ENCODE measurements around the gene MPND.
A peak's percentile ranks its signal among the peaks of the same experiment; 100 is the strongest.

Gene MPND, protein sequence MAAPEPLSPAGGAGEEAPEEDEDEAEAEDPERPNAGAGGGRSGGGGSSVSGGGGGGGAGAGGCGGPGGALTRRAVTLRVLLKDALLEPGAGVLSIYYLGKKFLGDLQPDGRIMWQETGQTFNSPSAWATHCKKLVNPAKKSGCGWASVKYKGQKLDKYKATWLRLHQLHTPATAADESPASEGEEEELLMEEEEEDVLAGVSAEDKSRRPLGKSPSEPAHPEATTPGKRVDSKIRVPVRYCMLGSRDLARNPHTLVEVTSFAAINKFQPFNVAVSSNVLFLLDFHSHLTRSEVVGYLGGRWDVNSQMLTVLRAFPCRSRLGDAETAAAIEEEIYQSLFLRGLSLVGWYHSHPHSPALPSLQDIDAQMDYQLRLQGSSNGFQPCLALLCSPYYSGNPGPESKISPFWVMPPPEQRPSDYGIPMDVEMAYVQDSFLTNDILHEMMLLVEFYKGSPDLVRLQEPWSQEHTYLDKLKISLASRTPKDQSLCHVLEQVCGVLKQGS

DNA sequence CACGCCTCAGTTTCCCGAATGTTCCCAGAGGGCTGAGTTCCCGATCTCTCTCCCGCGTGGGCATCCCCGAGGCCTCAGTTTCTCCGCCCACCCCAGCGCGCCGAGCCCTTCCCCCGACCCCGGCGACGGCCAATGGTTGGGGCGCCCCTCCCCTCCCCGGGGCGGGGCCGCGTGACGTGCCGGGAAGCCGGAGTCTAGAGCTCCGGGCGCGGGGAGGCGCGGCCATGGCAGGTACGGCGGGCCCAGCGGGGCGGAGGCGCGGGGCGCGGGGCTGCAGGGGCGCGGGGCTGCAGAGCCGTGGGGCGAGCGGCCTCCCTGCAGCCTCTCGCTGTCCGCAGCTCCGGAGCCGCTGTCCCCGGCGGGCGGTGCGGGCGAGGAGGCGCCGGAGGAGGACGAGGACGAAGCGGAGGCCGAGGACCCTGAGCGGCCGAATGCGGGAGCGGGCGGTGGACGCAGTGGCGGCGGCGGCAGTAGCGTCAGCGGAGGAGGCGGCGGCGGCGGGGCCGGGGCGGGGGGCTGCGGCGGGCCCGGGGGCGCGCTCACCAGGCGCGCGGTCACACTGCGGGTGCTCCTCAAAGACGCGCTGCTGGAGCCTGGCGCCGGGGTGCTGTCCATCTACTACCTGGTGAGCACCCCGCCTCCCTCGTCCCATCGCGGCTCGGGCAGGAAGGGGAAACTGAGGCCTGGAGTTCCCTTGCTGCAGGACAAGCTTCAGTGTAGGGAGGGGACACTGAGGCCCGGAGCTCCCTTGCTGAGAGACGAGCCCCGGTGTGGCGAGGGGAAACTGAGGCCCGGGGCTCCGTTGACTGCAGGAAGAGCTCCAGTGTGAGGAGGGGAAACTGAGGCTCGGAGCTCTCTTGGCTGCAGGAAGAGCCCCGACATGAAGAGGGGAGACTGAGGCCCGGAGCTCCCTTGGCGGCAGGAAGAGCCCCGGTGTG is at the start of gene MPND:
TSS of gene MPND (plus strand) at position 193 of the 938 bp plus-strand sequence. CDS start at position 225, 32 bp downstream.
- DNase-seq, result peak; percentile 12

DNA sequence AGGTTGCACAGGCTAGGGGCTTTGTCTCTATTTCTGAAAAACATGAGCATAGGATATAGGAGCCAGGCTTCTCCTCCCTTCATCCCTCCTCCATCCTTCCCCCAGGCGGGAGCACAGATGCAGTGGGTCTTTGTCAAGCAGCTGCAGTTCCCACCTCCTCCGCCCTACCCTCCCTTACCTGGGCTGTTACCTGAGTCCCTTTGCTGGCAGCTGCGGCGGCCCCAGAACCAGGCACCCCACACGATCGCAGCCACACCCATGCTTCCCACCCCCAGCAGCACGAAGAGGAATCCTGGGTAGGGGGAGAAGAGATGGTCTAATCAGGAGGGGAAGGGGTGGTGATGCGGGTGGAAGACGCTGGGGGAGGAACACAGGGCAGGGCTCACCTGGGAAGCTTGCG is 49.0 kb upstream of the MPND start:
- no peak for DNase-seq

DNA sequence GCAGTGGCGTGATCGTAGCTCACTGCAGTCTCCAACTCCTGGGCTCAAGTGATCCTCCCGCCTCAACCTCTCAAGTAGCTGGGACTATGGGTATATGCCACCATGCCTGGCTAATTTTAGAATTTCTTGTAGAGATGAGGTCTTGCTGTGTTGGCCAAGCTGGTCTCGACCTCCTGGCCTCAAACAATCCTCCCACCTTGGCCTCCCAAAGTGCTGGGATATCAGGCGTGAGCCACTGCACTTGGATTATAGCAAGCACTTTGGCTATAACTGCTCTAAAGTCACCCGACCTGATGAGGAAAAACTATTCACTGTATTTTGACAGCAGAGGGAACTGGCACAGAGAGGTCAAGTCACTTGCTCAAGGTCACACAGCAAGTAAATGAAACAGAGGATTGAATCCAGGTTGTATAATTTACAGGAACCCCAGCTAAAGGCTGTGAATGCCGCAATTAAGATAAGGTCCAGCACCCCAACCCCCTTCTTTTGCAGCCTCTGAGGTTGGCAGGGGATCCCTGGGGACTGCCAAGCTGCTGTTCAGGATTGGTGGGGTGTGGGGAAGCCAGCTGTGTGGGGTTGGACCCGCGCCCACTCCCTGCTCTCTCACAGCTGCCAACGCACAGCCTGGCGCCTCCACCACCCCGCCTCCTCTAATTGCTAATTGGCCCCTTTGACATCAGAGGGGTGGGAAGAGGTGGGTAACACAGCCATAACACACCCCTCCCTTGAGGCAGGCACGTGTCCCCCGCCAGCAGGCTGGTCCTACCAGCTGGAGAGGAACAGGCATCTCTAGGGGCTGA is 47.2 kb upstream of the MPND start:
- peak; percentile 89 for DNase-seq

DNA sequence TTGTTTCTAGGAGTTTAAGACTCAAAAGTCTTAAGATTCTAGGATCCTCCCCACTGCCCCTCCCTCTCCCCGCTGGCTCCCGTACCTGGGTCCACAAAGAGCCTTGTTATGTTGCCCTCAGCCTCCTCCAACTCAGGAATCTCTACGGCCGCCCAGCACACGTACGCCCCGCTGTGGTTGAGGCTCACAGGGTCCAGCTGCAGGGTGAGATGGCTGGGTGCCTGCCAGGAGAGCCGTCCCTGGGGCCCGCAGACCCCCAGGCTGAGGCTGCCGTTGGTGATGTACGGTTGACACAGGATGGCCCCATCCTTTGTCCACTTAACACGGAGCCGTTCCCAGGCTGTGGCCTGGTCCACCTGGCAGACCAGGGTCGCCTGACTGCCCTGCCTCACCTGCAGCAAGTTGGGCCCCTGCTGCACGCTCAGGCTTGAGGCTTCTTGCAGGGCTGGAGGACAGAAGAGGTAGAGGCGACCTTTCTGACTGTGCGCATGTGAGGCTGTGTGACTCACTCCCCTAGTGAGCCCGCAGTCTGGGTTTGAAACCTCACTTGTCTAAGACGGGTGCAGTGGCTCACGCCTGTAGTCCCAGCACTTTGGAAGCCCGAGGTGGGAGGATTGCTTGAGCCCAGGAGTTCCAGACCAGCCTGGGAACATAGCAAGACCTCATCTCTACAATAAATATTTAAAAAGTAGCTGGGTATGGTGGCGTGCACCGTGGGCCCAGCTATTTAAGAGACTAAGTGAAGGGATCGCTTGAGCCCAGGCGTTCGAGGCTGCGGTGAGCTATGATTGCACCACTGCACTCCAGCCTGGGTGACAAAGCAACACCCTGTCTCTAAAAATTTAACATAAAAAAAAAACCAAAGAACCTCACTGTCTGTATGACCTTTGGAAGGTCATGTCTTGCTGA is 45.2 kb upstream of the MPND start:
- no peak for DNase-seq

DNA sequence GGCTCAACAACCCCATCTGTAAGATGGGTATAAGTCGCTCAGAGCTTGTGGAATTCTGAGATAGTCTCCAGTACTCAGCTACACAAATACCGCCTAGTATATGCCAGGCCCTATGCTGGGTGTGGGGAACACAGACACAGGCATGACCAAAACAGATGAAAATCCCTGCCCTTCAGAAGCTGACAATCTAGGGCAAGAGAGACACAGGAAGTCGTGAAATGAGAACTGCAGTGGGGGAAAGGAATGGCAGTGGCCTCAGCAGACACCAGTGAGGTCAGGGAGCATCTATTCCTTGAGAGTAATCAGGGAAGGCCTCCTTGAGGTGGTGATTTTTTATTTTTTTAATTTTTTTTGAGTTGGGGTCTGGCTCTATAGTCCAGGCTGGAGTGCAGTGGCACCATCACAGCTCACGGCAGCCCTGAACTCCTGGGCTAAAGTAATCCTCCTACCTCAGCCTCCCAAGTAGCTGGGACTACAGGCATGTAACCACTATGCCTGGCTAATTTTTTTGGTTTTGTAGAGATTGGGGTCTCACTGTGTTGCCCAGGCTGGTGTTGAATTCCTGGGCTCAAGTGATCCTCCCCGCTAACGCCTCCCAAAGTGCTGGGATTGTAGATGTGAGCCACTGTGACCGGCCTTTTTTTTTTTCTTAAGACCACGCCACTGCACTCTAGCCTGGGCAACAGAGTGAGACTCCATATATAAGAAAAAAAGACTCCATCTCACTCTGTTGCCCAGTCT is 44.4 kb upstream of the MPND start:
- no peak for DNase-seq

DNA sequence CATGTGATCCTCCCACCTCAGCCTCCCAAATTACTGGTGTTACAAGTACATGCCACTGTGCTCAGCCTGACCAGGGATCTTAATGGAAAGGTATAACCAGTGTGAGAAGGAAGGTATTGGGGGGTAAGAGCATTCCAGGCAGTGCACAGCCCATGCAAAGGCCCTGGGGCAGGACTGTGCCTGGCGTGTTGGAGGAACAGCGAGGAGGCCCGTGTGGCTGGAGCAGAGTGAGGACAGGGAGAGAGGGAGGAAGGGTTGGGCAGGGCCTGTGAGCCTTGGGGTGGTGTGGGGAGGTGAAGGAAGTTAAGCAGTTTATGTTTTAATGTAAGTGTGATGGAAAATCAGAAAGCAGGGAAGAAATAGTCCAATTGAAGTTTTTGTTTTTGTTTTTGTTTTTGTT is 42.8 kb upstream of the MPND start:
- DNase-seq, result no peak

DNA sequence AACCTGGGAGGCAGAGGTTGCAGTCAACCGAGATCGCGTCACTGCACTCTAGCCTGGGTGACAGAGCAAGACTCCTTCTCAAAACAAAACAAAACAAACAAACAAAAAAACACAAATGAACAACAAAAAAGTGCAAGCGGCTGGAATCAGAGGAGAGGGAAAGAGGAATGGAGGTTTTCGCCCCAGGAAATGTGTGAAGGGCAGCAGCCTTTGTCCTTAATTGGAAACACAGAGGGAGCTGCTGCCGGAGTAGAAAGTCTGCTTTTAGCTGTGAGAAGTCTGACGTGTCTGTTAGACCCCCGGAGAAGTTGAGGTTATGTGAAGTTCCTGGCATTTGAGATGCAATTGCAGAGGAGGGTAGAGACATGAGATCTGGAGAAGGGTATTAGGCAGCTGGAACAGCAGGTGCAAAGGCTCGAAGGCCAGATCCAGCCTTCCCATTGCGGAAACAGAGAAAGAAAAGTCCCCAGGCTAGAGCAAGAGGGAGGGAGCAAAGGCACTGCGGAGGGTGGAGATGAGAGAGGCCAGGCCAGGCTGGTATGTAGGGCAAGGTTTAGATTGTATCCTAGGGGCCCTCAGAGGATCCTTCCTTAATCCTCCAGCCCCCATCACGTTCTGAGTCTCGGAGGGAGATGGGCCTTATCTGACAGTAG is 41.6 kb upstream of the MPND start:
- DNase-seq, result no peak

DNA sequence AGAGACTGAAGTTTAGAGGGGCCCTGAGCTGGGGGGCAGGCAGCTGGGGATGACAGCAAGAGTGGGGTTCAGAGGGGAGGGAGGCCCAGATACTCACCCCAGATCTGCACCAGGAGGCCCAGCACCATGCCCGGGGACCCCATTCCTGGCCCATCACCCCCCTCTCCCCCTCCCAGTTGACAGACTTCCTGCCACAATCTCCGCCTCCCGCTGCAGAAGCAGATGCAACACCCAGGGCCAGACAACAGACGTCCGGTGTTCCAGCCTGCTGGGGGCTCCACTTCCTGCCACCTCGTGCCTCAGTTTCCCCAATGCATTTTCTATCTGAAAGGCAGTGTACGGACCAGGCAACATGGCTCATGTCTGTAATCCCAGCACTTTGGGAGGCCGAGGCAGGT is 41.1 kb upstream of the MPND start, which contains the start of gene TMIGD2:
TSS of gene TMIGD2 (minus strand) at position 147 of the 398 bp plus-strand sequence. CDS start at position 143, 4 bp downstream.
- no peak for DNase-seq

DNA sequence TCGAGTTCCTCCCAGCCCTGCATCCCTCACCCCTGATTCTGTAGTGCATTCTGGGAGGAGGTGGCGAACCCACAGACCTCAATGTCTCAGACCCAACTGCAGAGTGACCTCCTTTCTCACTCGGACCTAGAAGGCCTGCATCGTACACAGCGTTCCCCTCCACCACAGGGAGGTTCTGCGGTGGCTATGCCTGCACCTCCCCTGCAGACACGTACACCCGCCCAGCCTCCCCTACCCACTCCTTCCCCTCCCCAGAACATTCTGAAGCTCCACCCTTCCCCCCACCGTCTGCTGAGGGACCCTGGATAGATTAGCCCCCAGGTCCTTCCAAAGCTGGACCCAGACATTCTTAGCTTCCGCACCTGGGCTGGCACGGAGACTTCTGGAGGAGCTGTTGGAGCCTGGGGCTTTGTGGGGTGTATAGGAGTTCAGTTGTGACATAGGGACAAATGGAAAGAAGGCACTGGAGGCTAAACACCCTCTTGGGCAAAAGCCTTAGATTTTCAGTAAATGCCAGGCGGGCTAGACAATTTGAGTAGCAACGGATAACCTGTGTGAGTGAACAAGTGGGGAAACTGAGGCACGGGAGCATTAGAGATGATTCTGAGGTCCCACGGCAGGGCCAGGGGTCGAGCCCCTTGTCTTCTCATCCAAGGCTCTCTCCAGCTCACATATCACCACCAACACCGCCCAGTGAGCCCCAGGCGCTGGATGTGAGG is 39.4 kb upstream of the MPND start:
- DNase-seq, result no peak

DNA sequence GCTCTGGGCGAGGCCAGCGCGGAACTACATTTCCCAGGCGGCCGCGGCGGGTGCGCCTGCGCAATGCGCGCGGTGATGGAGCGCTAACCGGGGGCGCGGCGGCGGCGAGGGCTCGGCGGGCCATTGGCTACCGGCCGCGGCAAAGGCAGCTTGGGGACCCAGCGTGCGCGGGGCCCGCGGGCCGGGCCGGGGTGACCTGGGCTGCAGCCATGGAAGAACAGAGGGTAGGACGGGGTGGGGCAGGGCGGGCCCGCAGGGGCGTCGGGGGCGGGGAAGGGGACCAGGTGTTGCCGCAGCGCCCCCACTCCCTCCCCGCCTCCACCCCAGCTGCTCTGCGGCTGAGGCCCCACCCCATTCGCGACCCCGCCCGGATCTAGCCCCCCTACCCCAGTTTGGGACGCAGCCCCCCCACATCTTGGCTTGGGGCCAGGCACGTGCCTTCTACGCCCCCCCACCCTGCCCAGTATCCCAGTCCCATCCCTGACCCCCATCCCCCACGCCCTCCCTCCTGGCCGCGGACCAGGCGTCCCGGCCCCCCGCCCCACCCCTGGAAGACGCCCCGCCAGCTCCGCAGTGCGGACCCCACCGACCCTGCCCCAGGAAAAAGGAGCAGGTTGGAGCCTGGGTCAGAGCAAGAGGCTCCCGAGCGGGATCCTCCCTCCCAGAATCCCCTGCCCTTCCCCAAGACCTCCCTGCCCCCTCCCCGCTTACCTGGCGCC is 38.7 kb upstream of the MPND start, which contains the start of gene FSD1:
TSS of gene FSD1 (plus strand) at position 61 of the 719 bp plus-strand sequence. CDS start at position 210, 149 bp downstream.
- no peak for DNase-seq

DNA sequence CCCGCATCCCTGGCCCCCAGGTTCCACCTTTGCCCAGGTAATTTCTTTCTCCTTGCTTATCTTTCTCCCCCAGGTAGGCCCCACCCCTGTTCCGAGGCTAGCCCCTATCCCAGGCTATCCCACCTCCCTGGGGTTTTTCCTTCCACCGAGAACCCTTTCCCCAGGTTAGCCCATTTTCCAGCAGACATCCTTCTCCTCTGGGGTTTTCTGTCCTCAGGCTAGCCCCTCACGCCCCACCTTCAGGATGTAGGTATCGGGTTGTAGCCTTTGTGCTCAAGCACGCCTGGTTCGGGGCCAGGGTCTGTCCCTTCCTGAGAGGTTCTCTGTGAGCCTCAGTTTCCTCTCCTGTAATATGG is 38.1 kb upstream of the MPND start:
- no peak for DNase-seq

DNA sequence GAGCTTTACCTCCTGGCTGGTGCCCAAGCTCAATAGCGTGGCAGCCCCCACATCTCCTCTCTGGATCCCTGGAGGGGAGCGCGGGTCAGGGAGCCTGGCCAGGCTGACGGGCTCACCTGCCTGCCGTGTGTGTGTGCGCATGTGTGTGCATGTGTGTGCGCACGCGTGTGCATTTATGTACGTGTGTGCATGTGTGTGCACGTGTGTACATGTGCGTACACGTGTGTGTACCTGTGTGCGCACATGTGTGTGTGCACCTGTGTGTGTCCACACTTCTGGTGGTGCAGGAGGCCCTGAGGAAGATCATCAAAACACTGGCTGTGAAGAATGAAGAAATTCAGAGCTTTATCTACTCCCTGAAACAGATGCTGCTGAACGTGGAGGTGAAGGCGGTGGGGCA is 37.7 kb upstream of the MPND start:
- no peak for DNase-seq

DNA sequence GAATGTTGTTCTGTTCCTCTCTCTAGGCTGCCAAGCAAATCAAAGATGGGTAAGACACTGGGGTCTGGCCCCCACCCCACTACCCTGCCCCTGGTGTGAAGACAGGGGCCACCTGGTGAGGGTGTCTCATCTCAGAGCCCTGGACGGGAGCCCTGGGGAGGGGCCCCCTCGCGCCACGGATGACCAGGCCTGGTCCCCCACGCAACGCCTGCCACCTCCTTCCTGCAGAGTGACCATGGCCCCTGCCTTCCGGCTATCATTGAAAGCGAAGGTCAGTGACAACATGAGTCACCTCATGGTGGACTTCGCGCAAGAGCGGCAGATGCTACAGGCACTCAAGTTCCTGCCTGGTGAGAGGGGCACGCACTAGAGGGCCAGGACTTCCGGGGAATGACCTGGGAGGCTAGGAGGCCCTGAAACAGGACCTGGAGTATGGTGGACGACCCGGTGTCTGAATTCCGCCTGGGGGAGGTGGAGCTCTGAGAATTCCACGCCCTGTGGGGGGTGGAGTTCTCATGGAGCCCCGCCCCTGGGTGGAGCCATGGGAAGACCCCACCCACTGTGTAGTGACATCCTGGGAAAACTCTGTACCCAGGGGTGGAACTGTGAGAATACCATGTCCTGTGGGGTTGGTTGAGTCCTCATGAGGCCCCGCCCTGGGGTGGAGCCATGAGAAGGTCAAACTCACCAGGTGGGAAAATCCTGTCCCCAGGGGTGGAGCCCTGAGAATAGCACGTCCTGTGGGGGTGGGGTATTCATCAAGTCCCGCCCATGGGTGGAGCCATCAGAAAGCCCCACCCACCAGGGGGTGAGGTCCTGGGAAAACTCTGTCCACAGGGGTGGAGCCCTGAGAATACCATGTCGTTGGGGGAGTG is 32.9 kb upstream of the MPND start:
- DNase-seq, result no peak

DNA sequence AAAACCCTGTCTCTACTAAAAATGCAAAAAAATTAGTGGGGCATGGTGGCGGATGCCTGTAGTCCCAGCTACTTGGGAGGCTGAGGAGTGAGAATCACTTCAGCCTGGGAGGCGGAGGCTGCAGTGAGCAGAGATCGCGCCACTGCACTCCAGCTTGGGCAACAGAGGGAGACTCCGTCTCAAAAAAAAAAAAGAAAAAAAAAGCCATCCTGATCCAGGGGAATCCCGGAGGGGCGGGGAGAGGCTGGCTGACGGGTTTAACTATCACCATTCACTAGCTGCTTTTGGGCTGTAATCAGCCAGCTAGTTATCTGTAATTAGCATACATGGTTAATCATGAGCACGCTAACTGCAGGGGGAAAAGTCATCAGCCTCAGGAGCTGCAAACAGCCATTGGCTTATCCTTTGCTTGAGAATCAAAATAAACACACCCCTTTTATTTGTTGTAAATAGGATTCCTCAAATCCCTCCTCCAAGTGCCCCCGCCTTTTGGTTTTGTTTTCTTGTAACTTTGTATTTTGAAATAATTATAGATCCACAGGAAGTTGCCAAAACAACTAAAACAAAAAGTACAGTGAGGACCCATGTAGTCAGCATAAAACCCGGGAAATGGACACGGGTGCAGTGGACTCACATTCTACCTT is 29.4 kb upstream of the MPND start:
- DNase-seq, result no peak

DNA sequence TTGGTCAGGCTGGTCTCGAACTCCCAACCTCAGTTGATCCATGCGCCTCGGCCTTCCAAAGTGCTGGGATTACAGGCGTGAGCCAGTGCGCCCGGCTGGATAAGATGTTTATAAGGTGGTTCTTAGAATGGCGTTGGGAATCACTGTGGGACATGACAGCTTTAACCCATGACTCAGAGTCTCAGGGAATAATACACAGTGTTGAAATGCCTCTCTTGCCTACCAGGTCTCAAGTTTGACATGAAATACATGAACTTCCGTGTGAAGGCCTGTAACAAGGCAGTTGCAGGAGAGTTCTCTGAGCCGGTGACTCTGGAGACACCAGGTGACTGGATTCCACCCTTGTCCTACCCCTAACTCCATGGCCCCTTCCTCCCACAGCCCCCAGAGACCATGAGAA is 26.4 kb upstream of the MPND start:
- no peak for DNase-seq

DNA sequence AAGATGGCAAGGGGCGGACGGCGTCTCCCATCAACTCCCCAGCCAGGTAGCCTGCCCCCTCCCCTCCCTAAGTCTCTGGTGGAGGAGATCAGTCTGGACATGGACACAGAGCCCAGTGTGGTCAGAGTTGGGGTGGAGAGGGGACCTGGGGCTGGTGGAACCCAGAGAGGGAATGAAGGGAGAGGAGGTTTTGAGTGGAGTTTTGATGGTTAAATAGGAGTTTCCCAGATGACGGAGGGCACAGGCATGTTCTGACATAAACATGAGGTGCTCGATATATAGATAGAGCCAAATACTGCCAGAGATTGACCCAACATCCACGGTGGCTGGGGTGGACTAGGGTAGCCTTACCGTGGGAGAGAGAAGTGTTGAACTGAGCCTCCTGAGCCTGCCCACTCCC is 24.9 kb upstream of the MPND start:
- DNase-seq, result no peak

DNA sequence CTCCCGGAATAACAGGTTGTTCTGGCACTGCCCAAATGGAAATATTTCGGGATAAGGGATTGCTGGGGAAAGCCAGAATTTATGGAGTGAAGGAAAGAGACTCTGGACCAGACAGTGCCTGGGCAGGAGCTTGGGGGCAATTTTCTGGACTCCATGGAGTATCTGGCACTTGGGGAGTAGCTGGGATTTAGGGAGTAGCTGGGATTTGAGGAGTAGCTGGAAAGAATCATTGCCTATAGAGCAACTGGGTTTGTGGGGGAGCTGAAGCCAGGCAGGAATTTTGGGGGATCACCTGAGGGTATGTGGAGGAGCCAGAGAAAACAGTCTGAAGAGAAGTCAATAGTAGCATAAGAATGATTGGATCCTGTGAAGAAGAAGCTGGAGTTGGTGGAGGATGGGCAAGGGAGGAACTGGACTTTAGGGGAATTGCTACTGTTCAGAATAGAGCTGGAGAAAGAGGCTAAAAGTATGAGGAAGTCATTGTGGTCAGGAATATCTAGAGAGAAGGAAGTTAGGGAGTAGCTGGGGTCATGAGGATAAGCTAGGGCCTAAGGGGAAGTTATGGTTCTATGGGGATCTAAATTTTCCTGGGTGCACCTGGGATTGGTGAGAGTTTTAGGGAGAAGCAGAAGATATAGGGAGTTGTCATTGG is 24.2 kb upstream of the MPND start:
- DNase-seq, result no peak
